Measurements from ENCODE around the gene HSPA12A.

The HSPA12A gene

DNA sequence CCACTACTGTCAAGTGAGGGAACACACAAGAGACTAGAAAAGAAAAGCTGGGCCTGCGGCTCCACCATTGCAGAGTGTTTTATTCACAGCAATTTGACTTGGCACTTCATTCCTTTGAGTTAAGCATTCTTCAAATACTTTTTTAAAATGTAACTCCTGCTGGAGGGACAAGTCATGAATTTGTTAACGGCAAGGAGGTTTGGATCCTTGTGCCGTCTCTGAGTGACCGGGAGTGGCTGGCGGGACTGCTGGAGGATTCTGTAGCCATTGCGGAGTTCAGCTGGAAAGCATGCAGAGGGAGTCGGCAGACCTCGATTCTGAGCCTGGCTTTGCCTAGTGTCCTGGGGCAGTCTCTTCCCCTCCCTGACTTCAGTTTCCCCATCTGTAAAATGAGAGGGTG, 9.8 kb downstream of the HSPA12A start:
- no peak for TF ChIP-seq CTCF (IDR thresholded peaks at IDR 0.05; ENCODE audit: insufficient read depth, missing control alignments)
- FAIRE-seq (no peak), DNase-seq (ENCODE audit: insufficient read length, low spot score) (no peak)

DNA sequence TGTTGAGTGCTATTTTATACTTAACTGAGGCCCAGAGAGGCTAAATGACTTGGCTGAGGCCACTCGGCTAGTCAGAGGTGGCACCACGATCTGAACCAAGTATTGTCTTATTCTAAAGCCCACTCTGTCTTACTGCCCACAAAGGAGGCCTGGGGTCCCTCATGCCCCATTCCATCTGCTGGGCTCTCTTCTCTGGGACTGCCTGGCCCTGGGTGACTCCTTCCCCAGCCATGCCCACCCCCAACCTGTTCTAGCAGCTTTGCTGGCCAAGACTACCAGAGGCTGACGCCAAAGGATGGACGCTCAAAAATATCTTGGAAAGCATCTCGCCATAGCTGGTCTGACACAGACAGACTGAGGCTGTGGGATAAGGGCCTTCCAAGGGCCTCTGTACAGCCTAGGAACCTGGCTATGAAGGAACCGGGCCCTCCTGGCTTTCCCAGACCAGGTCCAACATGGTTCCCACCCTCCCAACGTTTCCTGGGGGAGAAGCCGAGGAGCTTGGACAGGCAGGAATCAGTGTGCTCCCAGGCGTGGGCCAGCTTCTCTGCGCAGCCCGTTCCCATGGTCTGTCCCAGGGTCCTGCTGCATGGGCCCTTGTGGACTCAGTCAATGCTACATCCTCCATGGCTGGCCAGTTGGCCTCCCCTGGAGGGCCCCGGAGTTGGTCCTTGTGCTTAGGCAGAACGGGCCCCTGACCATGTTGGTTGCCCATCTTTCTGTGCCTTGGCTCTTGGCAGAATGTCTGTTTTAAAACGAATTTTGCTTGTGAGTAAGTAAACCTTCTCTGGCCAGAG, 11.7 kb downstream of the HSPA12A start:
- FAIRE-seq, result no peak

GRCh38 chr10:116729243-116729642, 13.1 kb downstream of the HSPA12A start:
- no peak for TF ChIP-seq CTCF (IDR thresholded peaks at IDR 0.05; ENCODE audit: insufficient read depth, missing control alignments)
- FAIRE-seq, result no peak

More for the DNA sequence above, 11.7 kb downstream of the HSPA12A start:
- DNase-seq (ENCODE audit: insufficient read length, low spot score), result no peak
- no peak for TF ChIP-seq CTCF (IDR thresholded peaks at IDR 0.05; ENCODE audit: insufficient read depth, missing control alignments)

DNA sequence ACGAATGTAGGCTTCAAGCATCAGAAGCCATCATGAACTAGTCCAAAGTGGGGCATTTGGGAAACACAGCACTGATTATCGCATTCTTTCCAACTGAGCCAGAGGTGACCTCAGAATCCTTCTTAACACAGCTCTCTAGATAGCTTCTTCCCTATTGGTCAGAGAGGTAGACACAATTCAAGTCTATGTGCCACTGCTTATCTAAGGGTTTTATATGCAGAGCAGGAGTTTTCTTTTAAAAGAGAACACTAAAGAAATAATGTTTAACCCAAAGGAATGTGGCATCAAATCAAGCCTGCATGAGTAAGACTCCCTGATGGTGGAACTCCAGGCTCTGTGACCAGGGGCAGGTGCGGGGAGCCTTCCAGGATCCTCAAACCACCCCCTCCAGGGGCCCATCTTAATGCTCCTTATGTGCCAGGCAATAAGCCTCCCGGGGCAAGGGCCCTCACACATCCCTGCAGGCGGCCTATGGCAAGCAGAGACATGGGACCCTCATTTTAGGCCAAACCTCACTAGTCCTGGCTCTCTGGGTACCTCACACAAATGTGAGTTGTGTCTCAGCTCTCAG, 13.8 kb downstream of the HSPA12A start:
- DNase-seq (ENCODE audit: insufficient read length, low spot score), result no peak
- no peak for FAIRE-seq
- TF ChIP-seq CTCF (IDR thresholded peaks at IDR 0.05; ENCODE audit: insufficient read depth, missing control alignments), result no peak

More at GRCh38 chr10:116729243-116729642, 13.1 kb downstream of the HSPA12A start:
- DNase-seq (ENCODE audit: insufficient read length, low spot score), result no peak

DNA sequence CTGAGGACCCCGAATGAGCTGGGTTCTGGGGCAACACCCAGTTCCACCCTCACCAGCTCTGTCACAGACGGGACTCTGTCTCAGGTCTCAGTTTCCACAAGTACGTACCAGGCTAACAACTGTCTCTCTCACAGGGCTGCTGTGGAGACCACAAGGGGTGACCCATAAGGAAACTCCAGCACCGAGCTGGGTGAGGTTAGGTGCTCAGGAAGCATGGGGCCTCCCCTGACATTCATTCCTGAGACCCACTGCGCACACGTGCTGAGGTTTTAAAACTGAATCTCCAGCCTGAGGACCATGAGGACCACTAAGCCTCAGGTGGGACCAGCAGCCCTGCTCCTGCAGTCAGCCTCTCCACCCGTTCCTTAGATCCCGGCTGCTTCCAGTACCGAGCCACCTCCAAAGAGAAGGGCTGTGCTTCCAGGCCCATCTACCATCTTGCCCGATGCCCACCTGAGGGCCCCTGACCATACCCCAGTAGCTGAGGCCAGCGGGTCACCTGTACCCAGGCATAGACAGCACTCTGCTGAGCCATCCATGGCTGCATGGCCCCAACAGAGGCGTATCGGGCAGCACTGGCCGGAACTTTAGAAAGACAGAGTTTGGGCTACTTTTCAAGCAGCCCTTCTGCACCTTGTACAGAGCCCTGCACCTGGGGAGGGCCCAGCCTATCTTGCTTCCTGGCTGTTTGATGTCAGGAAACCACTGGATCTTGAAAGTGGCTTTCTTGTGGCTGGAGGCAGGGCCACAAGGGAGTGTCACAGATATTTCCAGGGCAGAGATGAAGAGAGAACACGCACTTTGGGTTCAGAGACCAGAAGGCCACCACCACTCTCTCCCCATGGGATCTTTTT, 18.7 kb downstream of the HSPA12A start:
- TF ChIP-seq CTCF (IDR thresholded peaks at IDR 0.05; ENCODE audit: insufficient read depth, missing control alignments), result no peak
- FAIRE-seq (no peak), DNase-seq (ENCODE audit: insufficient read length, low spot score) (no peak)

- FAIRE-seq (no peak), DNase-seq (ENCODE audit: insufficient read length, low spot score) (no peak)
- TF ChIP-seq CTCF (IDR thresholded peaks at IDR 0.05; ENCODE audit: insufficient read depth, missing control alignments), result no peak
These were observed 19.5 kb downstream of the HSPA12A start for GRCh38 chr10:116722736-116723427.

All from D721Med (cell line).